Brain microvascular endothelial cell (primary cell): ENCODE measurements around the gene ENOX1.

Experiments
- DNase-seq: peaks from one replicate; pipeline ENCODE4 v3.0.0-alpha.2; 2020
- H3K27ac ChIP-seq: fragments of 250-450 bp; sonication (Bioruptor Pico); 2 replicates; pipeline ENCODE4 v1.5.1; 2020; ENCODE audit warnings: mild to moderate bottlenecking, moderate library complexity
- H3K27me3 ChIP-seq: fragments of 250-450 bp; sonication (Bioruptor Pico); replicated peaks from 2 replicates; pipeline ENCODE4 v1.5.1; 2020; ENCODE audit warnings: mild to moderate bottlenecking
- H3K36me3 ChIP-seq: fragments of 250-450 bp; sonication (Bioruptor Pico); replicated peaks from 2 replicates; pipeline ENCODE4 v1.5.1; 2020; ENCODE audit warnings: mild to moderate bottlenecking
- H3K4me3 ChIP-seq: 2 replicates; pipeline ENCODE4 v1.5.1; 2011; ENCODE audit warnings: low read depth, mild to moderate bottlenecking, control low read depth, low read length, moderate library complexity
- CTCF ChIP-seq: IDR thresholded peaks from 2 replicates; pipeline ENCODE4 v1.5.1; 2011; ENCODE audit warnings: low read depth, mild to moderate bottlenecking, moderate library complexity, low read length, control low read depth, inconsistent platforms; ENCODE audit errors: missing control alignments
- in situ Hi-C: cut with HindIII; loops from 2 replicates; pipeline ENCODE4 v1.10.0; 2017; ENCODE audit warnings: low sequenced_read_pairs, low pct_ligation_motif_present

The ENOX1 gene

GRCh38 chr13:43244481-43244880 lies 542.3 kb downstream of the ENOX1 start:
- no peaks in the 10 kb centered on the region for H3K36me3 ChIP-seq
- no peak for DNase-seq
- H3K27me3 ChIP-seq: no peaks in the 10 kb centered on the region
- H3K4me3 ChIP-seq: no peak overlapping the region
- no peak overlapping the region for H3K27ac ChIP-seq
- no peak for TF ChIP-seq CTCF
- in situ Hi-C loops: no loop called here

GRCh38 chr13:43243711-43244110 lies 543.1 kb downstream of the ENOX1 start:
- TF ChIP-seq CTCF: no peak
- no peaks in the 10 kb centered on the region for H3K27me3 ChIP-seq
- in situ Hi-C loops: no loop called here
- H3K36me3 ChIP-seq: no peaks in the 10 kb centered on the region
- H3K27ac ChIP-seq: no peak overlapping the region
- no peak overlapping the region for H3K4me3 ChIP-seq
- DNase-seq: no peak

- Histone ChIP-seq H3K27me3 (no peaks in the 10 kb centered on the region), H3K36me3 (no peaks in the 10 kb centered on the region), H3K4me3 (no peak overlapping the region), H3K27ac (no peak overlapping the region)
- no peak for DNase-seq
- in situ Hi-C loops: no loop called here
- no peak for TF ChIP-seq CTCF
Observed at GRCh38 chr13:43242040-43242439, 544.7 kb downstream of the ENOX1 start.

GRCh38 chr13:43240278-43240677 lies 546.5 kb downstream of the ENOX1 start:
- in situ Hi-C loops: no loop called here
- H3K4me3 ChIP-seq: no peak overlapping the region
- H3K27ac ChIP-seq: no peak overlapping the region
- no peak for DNase-seq
- no peaks in the 10 kb centered on the region for H3K27me3 ChIP-seq
- TF ChIP-seq CTCF: no peak
- H3K36me3 ChIP-seq: no peaks in the 10 kb centered on the region

GRCh38 chr13:43239275-43239840 lies 547.4 kb downstream of the ENOX1 start:
- in situ Hi-C loops: no loop called here
- Histone ChIP-seq H3K27me3 (no peaks in the 10 kb centered on the region), H3K36me3 (no peaks in the 10 kb centered on the region), H3K27ac (no peak overlapping the region), H3K4me3 (no peak overlapping the region)
- DNase-seq: no peak
- no peak for TF ChIP-seq CTCF
